ENCODE data around the gene RPGRIP1L.

- TF ChIP-seq CTCF (conservative IDR thresholded peaks at IDR 0.05 in 1 of 2, IDR thresholded peaks at IDR 0.05 in 1 of 2; ENCODE audit: low read depth in 1 of 2, low read length in 2 of 2) = no peak
- no peak for TF ChIP-seq EZH2 (IDR thresholded peaks at IDR 0.05; ENCODE audit: low read length, missing control alignments)
Observed at GRCh38 chr16:53686710-53687109, 16.9 kb downstream of the RPGRIP1L start.

Measured in fibroblast of lung (primary cell).